Measurements from ENCODE around the gene GRPEL2.

GRPEL2 gene, protein sequence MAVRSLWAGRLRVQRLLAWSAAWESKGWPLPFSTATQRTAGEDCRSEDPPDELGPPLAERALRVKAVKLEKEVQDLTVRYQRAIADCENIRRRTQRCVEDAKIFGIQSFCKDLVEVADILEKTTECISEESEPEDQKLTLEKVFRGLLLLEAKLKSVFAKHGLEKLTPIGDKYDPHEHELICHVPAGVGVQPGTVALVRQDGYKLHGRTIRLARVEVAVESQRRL

DNA sequence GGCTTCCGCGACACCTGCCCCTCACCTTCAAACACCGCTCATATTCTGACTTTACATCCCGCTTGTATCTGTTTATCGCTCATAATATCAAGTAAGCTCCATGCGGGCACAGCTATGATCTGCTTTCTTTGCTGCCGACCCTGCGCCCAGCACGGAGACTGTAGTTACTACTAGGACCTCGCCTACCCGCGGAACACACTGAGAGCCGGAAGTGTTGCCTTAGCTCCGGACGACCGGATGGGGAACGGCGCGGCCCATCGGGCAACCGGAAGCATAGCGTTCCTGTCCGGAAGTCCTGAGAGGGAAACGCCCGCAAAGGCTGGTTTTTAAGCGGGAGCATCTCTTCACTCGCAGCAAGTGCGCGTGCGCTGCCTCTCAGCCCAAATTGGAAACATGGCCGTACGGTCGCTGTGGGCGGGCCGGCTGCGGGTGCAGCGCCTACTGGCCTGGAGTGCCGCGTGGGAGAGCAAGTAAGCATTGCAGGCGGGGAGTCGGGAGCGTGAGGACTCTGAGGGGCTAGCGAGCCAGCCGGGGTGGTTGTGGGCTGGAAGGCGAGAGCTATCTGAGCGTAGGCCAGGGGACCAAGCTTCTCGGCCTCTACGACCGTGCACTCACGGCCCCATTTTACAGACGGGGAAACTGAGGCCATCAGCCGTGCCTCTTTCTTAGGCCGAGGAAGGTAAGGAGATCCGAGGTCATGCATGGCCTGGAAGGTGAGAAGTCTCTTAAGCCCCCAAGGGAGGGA lies at the start of gene GRPEL2:
GRPEL2 (plus strand) TSS at position 353 of the 745 bp plus-strand sequence; CDS start at position 394, 41 bp downstream.
- peak; percentile 95 for DNase-seq

GRCh38 chr5:149297340-149298025 lies 47.8 kb upstream of the GRPEL2 start:
- no peak for DNase-seq

DNA sequence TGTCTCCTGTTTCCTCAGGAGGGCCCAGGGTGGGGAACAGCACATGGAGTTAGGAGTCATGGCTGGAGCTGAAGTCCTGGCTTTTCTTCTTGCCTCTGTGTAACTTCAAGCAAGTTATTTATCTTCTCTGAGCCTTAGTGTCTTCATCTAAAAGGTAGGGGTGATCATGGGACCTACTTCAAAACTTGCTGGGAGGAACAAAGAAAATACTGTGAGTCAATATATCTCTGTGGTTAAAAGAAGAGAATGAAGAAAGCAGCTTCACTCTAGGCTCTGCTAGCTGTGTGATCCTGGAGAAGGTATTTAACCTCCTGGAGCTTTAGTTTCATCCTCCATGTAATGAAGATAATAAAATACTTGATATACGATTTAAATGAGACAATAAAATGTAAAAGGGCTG lies 47.1 kb upstream of the GRPEL2 start:
- DNase-seq, result no peak

DNA sequence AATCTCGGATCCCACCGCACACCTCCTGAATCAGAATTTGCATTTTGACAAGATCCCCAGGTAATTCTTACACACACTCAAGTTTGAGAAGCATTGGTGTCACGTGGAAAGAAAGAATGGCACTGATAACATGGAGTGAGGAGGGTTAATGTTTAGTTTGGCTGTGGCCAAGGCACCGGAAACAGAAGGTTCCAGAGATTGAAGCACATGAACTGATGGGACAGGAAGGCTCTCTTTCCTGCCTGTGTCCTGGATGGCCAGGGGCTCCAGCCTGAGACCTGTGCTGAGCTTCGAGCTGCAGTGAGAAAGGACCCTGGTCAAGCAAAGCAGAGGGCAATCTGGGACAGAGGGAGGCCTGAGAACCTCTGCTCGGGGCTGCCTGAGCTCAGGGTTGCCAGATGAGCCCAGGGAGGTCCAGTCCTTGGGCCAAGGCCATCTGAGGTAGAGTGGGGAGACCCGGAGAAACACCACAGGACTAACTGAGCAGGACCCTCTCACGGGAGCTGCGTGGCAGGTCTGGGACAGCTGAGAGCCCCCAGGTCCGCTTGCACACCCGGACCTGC lies 46.4 kb upstream of the GRPEL2 start:
- DNase-seq, result no peak

DNA sequence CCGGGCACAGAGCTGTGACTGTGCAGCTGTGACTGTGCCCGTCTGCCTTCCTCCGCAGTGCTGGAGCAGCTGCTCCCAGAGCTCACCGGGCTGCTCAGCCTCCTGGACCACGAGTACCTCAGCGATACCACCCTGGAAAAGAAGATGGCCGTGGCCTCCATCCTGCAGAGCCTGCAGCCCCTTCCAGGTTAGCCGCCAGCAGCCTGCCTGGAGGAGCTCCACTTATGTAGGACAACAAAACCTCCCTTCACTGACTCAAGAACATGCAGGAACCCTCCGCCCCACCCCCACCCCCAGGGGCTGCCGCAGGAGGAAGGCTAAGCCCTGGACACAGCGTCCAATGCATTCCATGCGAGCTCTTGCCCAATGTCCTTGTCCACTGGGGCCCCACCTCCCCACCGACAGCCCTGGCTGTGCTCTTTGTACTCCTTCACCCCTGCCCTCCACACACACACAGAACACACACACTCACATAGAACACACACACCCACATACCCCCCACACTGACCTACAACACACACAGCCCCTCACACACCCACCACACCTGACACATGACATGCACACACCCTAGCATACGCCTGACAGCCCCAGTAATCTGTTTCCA lies 45.7 kb upstream of the GRPEL2 start:
- no peak for DNase-seq

DNA sequence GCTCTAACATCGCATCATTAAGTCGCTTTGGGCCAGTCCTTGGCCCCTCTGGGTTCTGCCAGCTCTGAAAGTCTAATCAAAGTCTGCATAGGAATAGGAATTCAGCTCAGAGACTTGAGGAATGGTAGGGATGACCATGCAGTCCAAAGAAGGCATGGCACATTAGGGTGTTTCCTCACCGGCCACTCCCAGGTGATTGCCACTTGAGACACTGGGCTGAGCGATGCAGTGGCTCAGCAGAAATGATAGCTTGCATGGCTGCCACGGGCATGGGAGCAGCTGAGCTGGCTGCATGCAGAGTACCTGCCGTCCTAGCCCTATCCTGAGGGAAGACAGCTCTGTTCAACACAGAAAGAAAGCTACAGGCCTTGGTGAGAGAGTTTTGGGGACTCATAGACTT lies 44.9 kb upstream of the GRPEL2 start:
- DNase-seq, result no peak

GRCh38 chr5:149301049-149301743 lies 44.1 kb upstream of the GRPEL2 start:
- no peak for DNase-seq

GRCh38 chr5:149301744-149302380 lies 43.4 kb upstream of the GRPEL2 start:
- DNase-seq, result no peak

DNA sequence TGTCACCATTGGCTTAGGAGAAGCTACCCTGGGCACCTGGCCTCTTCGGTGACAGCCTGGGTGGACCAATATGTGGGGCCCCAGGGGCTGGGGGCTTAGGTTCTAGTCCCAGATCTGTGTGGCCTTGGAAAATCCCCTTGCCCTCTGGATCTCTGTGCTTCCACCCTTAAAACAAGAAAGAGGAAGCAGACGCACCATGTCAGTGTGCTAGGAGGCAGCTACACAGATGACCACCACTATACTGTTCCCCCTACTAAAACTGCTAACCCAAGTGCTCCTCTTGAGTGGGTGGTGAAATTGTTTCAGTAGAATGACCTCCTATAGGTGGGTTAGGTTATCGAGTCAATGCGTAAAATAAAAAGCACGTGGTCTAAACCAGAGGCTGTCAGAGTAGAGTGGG lies 42.7 kb upstream of the GRPEL2 start:
- DNase-seq, result no peak

- no peak for DNase-seq
Observed at GRCh38 chr5:149303210-149303609, 42.1 kb upstream of the GRPEL2 start.

DNA sequence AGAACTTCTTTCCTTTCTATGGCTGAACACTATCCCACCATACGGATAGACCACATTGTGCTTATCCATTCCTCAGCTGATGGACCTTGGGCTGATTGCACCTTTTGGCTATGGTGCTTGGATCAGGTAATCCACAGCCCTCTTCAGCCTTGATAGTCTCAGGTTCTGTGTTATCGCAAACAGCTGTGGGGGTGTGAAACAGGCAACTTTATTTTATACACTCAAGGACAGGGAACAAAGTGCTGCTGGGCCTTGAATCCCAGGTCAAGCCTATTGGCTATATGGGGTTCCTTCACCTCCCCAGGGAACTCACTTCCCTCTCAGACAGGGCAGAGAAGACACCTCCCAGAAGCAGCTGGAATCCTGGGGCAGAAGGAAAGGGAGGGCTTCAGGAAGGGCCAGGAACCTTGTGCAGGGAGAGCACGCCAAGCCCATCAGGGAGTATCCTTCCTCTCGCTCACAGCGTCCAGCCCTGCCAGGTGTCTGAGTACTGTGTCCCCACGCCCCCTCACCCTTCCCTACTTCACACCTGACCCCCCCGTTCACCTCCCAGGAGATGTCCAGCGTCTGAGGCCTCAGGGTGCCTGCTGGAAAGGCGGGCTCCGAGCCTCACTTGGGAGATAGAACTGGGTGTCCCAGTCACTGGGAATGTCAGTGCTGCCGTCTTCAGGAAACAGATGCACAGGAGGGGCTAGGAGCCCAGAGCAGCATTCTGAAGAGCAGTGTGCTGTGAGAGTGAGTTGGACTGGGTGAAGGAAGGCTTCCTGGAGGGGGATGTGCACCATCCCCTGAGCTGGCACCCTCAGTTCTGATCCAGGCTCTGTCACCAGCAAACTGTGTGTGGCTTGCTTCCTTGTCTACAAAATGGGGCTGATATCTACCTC lies 40.9 kb upstream of the GRPEL2 start:
- no peak for DNase-seq

- DNase-seq, result no peak
Observed at GRCh38 chr5:149309354-149309753, 35.9 kb upstream of the GRPEL2 start.

- no peak for DNase-seq
Observed at GRCh38 chr5:149310488-149310887, 34.8 kb upstream of the GRPEL2 start.

DNA sequence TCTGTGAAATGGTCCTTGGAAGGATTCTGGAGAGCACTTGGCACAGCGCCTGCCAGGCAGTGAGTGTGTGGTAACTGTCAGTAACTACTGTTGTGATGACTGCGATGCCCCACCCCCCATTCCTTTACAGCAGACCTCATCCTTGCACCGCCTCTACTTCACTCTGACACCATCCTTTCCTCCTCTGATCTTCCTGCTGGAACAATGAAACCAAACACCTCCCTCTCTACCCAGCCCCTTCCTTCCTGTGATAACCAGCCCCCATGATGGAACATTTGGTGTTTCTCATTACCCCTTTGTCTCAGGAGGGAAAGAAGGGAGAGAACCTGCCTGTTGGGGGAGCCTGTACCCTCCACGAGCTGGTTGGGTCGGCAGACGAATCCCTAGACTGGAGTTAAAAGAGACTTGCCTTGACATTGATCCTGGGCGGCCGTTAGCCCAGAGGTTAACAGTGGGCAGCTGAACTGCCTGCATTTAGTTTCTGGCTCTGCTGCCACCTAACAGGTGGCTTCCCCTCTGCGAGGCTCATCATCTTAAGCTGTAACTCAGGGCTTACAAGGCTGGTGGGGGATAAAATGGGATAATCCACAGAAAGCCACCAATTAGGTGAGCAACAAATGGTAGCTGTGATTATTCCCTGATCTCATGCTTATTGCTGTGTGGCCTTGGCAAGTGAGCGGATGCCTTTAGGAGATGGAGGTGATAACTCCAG lies 34.2 kb upstream of the GRPEL2 start:
- DNase-seq, result no peak

DNA sequence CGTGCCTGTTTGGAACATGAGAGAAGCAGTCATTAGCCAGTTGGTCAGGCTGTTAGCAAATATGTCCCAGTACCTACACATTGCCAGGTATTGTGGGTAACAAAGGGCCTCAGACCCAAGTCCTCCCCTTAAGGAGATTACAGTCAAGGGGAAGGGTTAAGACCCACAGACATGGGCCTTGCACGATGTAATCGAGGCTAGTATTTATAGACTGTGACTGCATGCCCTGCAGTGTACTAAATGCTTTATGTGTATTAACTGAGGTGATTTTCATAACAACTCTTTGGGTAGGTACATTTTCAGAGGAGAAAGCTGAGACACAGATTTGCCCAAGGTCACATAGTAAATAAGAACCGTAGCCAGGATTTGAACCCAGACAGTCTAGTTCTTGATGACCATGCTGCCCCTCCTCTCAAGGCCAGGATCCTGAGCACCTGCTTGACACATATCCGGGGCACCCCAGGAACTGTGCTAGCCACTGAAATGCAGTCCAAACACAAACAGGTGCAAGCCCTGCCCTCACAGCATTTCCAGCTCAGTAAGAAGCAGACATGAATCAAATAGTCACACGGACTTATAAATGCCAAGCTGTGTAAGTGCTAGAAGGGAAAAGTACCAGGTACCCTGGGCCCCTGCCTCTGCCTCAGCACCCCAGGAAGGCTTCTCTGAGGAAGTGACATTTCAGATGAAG lies 32.0 kb upstream of the GRPEL2 start:
- no peak for DNase-seq

- DNase-seq, result no peak
Observed at GRCh38 chr5:149314571-149315111, 30.7 kb upstream of the GRPEL2 start.

DNA sequence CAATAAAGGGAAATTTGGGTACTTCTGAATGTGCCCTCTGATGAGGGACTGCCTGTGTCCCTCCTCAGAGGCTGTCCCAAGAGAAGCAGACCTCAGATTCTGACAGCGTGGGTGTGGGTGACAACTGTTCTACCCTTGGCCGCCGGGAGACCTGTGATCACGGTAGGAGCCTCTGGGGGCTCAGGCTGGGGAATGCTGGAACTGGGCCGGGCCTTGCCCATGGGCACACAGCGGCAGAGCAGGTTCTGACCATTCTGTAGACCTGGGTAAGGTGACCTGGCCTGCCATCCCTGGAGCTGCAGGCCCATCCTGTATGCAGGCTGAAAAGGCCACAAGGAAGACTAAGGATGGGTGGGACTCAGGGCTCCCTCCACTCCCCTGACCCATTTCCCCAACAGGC lies 29.5 kb upstream of the GRPEL2 start:
- DNase-seq, result no peak

DNA sequence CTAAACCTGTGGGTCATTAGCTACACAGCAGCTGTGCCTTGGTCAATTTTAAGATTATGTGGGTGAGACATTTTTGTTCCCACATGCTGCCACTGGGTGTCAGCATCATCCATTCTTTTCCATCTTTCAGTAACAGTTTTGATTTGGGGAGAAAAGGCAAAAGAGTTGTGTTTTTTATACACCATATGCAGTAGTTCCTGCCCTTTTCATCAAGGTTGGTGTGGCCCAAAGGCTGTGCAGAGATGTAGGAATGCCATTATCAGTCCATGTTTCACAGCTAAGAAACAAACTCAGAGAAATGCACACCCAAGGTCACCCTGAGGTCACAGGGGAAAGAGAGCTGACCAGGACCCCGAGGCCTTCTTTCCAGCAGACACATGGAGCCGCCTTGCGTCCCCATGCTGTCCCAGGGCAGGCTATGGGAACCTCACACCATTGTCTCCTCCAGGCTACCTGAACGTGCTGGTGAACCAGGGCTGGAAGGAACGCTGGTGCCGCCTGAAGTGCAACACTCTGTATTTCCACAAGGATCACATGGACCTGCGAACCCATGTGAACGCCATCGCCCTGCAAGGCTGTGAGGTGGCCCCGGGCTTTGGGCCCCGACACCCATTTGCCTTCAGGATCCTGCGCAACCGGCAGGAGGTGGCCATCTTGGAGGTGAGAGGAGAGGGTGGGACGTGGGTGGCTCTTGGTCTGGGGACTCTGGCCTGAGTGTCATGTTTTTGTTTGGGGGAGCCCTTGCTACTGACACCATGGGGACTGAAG lies 27.8 kb upstream of the GRPEL2 start:
- DNase-seq, result peak; percentile 31

GRCh38 chr5:149319174-149319573 lies 26.1 kb upstream of the GRPEL2 start:
- DNase-seq, result no peak
